GM18511 (cell line): ENCODE data around the gene FBXW12.
A peak's percentile ranks its signal among the peaks of the same experiment; 100 is the strongest.

ENCODE experiments used
- ATAC-seq: cut with Tn5 transposase; IDR thresholded peaks from one replicate; pipeline ENCODE4 v1.9.1; 2021; ENCODE audit warnings: mild to moderate bottlenecking, moderate library complexity; ENCODE audit not compliant: unreplicated experiment

The FBXW12 gene

DNA sequence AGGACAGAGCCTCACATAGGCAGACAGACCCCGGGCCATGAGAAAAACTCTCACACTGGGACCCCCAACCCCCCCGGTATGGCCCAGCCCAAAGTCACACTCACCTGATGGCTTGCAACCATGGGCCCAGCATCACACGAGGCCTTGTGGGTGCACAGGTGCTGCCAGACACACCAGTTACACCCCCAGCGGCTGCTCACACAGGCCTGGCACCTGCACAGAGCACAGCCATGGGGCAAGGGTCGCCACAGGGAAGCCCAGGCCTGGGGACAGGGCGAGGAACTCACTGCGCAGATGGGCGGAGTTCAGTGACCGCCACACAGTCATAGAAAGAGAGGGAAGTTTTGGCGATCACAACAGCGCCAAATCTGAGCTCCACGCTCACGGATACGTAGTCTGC lies 48.5 kb downstream of the FBXW12 start:
- no peak for ATAC-seq

DNA sequence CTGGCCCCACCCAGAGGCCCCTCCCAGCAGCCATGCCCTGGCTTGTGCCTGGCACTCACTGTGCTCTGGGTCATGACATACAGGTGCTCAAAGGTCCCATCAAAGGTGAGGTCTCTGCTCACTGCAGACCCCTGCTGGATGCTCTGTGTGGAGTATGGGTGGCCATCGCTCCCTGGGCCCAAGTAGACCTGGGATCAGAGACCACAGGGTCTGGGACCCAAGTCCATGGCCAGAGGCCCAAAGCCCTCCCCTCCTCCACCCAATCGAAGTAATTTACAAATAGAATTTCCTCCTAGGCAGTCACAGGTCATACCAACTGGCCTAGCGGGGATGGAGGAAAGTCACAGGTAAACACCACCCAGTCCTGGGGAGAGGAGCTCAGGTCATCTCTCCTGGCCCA lies 50.3 kb downstream of the FBXW12 start:
- no peak for ATAC-seq

DNA sequence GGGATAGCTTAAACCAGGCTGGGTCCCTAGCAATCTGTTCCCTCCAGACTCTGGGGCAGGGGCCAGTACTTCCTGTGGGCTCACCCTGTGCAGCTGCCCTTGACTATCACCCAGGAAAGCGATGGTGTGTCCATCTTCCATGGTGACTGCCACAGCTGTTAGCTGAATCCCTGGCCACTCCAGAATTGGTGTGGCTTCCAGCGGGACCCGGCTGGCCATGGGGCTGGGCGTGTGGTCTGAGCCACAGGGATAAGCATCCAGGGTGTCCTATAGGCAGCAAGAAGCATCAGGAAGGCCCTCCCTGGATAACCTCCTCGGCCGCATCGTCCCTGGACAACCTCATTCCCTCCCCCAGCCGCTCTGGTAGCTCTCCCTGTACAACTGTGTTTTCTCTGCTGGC lies 50.7 kb downstream of the FBXW12 start:
- ATAC-seq: no peak

DNA sequence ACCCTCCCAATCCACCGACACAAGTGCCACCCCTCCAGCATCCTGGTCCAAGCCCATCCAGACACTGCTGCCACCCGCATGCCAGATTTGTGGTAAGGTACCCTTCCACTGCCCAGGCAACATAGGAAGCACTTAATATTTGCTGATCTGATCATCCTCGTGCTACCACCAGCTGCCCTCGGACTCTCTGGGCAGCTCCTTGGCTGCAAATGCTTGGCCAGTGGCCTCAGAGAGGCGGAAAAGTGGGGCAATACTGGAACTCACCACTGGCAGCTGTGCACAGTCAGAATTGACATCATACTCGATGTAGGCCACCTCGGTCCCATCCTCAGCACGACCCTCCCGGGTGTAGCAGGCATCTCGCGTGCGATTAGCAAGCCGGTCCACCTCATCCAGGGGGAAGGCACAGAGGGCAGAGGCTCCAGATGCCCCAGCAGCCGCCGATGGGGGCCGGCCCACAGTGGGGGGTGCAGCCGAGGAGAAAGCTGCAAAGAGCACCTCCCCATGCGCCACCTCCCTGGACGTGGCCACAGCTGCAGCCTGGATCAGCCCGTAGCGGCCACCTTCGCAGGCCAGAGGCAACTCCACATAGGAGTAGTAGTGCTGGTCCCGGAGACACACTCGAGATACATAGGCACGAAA lies 51.3 kb downstream of the FBXW12 start:
- ATAC-seq: no peak

- no peak for ATAC-seq
Measured at GRCh38 chr3:48423883-48424695, 52.1 kb downstream of the FBXW12 start.

GRCh38 chr3:48425281-48425812 lies 53.3 kb downstream of the FBXW12 start:
- no peak for ATAC-seq

DNA sequence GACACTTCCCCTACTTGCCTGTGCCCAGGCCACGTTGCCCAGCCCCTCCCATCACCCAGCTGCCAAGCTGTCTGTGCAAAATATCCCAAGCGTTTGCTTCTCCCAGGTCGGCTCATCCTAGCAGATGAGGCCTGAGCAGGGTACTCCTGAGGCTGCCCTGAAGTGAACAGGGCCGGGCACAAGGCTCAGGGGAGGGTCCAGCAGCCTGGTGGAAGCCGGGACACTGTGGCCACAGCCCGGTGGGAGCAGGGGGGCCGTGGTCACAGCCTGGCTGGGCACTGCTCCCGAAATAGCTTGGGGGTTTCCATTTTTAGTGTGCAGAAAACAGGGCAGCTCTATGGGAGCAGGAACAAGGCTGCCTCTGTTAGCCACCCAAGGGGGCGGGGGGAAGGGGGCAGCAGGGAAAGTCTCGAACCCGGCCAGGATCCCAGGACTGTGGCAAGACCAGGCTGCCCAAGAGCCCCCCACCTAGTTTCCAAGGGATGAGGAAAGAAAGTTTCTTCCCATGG lies 54.4 kb downstream of the FBXW12 start:
- ATAC-seq: no peak

DNA sequence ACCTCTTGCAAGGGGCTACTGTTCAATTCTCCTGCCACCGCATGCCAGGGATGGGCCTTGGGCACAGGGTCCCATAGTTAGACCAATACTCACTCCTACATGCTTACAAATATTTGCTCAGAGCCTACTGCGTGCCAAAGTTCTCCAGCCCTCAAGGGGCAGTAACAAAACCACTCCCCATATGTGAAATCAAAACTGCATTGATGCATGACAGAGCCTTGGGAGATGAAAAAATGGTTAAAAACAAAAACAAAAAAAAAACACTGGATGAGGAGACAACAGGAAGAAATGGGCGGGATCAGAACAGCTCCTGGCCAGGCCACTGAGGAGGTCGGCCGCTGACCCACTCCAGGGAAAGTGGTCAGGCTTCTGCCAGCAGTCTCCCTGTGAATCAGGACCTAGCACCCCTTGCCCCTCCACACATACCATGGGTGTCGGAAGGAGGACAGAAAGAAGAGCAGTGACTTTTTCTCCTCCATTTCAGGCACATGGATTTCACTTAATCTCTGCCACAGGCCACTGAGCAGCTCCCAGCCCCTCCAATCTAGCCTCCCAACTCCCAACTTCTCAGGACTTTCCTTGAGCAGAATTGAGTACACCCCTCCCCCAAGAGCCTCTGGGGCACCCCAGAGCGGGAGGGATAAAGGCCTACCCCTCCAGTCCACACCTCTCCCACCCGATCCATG lies 55.1 kb downstream of the FBXW12 start:
- no peak for ATAC-seq

DNA sequence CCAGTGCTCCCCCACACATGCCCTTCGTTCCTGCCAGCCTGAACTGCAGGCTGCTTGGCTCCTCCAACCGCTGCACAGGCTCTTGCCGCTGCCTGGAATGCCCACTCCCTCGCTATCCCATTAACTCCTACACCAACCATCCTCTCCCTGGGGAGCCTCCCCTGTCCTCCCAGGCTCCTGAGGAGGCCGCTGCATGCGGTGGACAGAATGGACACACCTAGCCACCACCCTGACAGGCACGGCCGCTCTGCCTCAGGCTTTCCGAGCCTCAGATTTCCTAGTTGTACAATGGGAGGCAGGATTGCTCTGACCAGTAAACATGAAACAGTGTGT lies 55.6 kb downstream of the FBXW12 start:
- ATAC-seq: no peak

DNA sequence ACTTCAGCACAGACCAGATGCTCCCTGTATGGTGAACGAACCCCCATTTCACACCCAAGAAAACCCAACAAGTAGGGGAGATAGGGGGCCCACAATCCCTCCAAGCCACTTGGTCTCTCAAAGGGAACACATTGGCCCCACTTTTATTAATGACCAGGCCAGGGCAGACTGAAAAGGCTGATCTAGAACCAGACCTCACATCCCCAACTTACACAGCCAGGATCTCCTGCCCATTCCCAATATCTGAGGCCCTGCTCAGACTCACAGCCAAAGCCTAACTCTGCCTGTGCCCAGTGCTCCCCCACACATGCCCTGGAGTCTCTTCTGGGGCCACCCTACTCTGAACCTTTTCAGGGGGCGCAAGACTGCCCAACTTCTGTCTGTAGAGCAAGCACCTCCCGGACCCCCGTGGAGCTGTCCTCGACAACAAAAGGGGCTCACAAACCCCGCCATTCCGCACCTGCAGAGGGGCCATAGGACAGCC lies 56.1 kb downstream of the FBXW12 start:
- no peak for ATAC-seq

GRCh38 chr3:48428572-48429316 lies 56.7 kb downstream of the FBXW12 start:
- peak; percentile 41 for ATAC-seq

DNA sequence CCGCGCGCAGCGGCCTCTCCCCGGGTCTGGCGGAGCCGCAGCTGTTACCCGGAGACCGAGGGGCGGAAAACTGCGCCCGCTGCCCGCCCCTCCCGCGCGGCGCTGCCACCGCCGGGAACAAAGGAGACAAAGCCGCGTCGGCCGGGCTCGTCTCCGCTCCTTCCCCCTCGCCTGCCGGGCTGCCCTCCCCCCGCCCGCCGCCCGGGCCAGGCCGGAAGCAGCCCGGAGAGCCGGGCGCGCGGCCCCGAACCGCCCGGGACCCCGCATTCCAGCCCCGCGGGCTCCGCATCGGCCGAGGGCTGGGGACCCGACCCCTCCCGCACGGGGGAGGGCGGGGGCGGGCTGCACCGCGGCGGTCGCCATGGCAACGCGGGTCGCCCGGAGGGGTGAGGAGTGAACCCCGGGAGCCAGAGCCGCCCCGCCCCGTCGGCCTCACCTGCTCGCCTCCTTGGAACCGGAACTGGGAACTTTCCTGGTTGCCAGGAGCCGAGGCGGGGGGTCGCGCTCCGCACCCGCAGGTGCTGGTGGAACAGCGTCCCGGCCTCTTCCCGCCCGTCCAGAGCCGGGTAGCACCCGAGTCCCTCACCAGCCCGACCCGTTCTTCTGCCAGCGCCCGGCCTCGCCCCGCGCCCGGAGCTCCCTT lies 57.4 kb downstream of the FBXW12 start:
- peak; percentile 40 for ATAC-seq

DNA sequence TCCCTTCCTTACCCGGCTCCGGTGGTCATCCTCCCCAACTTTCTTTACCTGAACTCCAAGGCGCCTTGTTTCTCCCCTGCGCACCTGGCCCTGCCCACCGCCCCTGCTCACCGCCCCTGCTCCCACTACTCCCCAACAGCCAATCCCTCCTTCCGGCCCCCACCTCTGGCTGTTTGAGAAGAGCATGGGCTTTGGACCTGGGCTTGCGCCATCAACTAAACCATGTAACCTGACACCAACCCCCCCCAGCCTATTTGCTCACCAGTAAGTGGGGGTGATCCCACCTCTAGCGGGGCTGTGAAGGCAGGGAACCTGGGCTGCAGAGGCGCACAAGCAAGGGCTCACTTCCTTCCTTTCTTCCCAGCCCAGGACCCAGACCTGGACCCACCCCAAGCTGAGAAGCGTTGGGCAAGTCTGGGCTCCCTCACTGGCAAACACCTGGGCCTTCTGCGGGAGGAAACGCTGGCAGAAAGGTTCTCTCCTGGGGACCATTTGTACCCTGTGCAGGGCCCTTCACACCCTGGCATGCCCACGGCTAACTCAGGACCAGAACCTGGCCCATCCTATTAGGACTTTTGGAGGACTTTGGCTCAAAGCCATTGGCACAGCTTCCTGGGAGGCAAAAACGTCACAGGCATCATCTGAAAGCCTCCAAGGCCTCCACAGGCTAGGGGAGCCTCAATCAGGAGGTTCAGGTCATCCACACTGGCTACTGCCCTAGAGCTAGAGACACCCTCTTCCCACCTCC lies 58.1 kb downstream of the FBXW12 start, which contains the start of gene PLXNB1:
PLXNB1 (minus strand) TSS at position 127 of the 748 bp plus-strand sequence. CDS start 5,475 bp downstream, outside the sequence.
- ATAC-seq: peak; percentile 33

GRCh38 chr3:48430708-48431101 lies 58.7 kb downstream of the FBXW12 start:
- no peak for ATAC-seq

GRCh38 chr3:48431224-48432029 lies 59.4 kb downstream of the FBXW12 start:
- no peak for ATAC-seq

- ATAC-seq: no peak
Measured at GRCh38 chr3:48432411-48433371, 60.7 kb downstream of the FBXW12 start.

- no peak for ATAC-seq
Measured at GRCh38 chr3:48433472-48434118, 61.6 kb downstream of the FBXW12 start.
